Measurements from ENCODE around the gene PLA2G6.

The PLA2G6 gene

GRCh38 chr22:38181453-38182200 lies at the start of gene PLA2G6:
Gene PLA2G6 (minus strand): TSS chr22:38181830. CDS start chr22:38169426, 12,404 bp downstream.
- H3K4me3 ChIP-seq (ENCODE audit: low read length): peak within 1 kb of the TSS; percentile 87
- no peaks in the 10 kb centered on the region for H3K9me3 ChIP-seq (ENCODE audit: control insufficient read depth, low read length)
- peaks cover 38% of the 10 kb centered on the region for H3K4me1 ChIP-seq (ENCODE audit: control insufficient read depth, insufficient read depth, low read length)
- peak within 1 kb of the TSS; percentile 97 for H3K9ac ChIP-seq (ENCODE audit: low read length)
- H3K36me3 ChIP-seq (ENCODE audit: control insufficient read depth, insufficient read depth, low read length): no peaks in the 10 kb centered on the region
- H3K27me3 ChIP-seq (ENCODE audit: control insufficient read depth, insufficient read depth, low read length): no peaks in the 10 kb centered on the region

- H3K36me3 ChIP-seq (ENCODE audit: control insufficient read depth, insufficient read depth, low read length): peaks cover 7% of the 10 kb centered on the region
- peaks cover 61% of the 10 kb centered on the region for H3K4me1 ChIP-seq (ENCODE audit: control insufficient read depth, insufficient read depth, low read length)
- no peak overlapping the region for H3K9ac ChIP-seq (ENCODE audit: low read length)
- H3K27me3 ChIP-seq (ENCODE audit: control insufficient read depth, insufficient read depth, low read length): no peaks in the 10 kb centered on the region
- H3K9me3 ChIP-seq (ENCODE audit: control insufficient read depth, low read length): no peaks in the 10 kb centered on the region
- H3K4me3 ChIP-seq (ENCODE audit: low read length): no peak overlapping the region
Measured at GRCh38 chr22:38230916-38231315, 49.3 kb upstream of the PLA2G6 start.

- Histone ChIP-seq H3K36me3 (ENCODE audit: control insufficient read depth, insufficient read depth, low read length) (peaks cover 12% of the 10 kb centered on the region), H3K4me3 (ENCODE audit: low read length) (no peak overlapping the region), H3K4me1 (ENCODE audit: control insufficient read depth, insufficient read depth, low read length) (peaks cover 61% of the 10 kb centered on the region), H3K9ac (ENCODE audit: low read length) (no peak overlapping the region), H3K9me3 (ENCODE audit: control insufficient read depth, low read length) (no peaks in the 10 kb centered on the region), H3K27me3 (ENCODE audit: control insufficient read depth, insufficient read depth, low read length) (no peaks in the 10 kb centered on the region)
Measured at GRCh38 chr22:38230108-38230825, 48.6 kb upstream of the PLA2G6 start.

GRCh38 chr22:38228873-38229740 lies 47.5 kb upstream of the PLA2G6 start:
- Histone ChIP-seq H3K36me3 (ENCODE audit: control insufficient read depth, insufficient read depth, low read length) (peaks cover 9% of the 10 kb centered on the region), H3K9ac (ENCODE audit: low read length) (peak overlapping the region; percentile 72)

GRCh38 chr22:38228326-38228872 lies 46.8 kb upstream of the PLA2G6 start:
- no peak overlapping the region for H3K4me3 ChIP-seq (ENCODE audit: low read length)
- peaks cover 65% of the 10 kb centered on the region for H3K4me1 ChIP-seq (ENCODE audit: control insufficient read depth, insufficient read depth, low read length)
- no peaks in the 10 kb centered on the region for H3K9me3 ChIP-seq (ENCODE audit: control insufficient read depth, low read length)
- peak overlapping the region; percentile 72 for H3K9ac ChIP-seq (ENCODE audit: low read length)
- H3K27me3 ChIP-seq (ENCODE audit: control insufficient read depth, insufficient read depth, low read length): no peaks in the 10 kb centered on the region
- H3K36me3 ChIP-seq (ENCODE audit: control insufficient read depth, insufficient read depth, low read length): peaks cover 9% of the 10 kb centered on the region

More at GRCh38 chr22:38228873-38229740, 47.5 kb upstream of the PLA2G6 start:
- no peaks in the 10 kb centered on the region for H3K27me3 ChIP-seq (ENCODE audit: control insufficient read depth, insufficient read depth, low read length)
- H3K9me3 ChIP-seq (ENCODE audit: control insufficient read depth, low read length): no peaks in the 10 kb centered on the region
- H3K4me1 ChIP-seq (ENCODE audit: control insufficient read depth, insufficient read depth, low read length): peaks cover 61% of the 10 kb centered on the region
- no peak overlapping the region for H3K4me3 ChIP-seq (ENCODE audit: low read length)

GRCh38 chr22:38226853-38227649 lies 45.4 kb upstream of the PLA2G6 start:
- peaks cover 9% of the 10 kb centered on the region for H3K36me3 ChIP-seq (ENCODE audit: control insufficient read depth, insufficient read depth, low read length)
- H3K9ac ChIP-seq (ENCODE audit: low read length): peak overlapping the region; percentile 72
- no peaks in the 10 kb centered on the region for H3K9me3 ChIP-seq (ENCODE audit: control insufficient read depth, low read length)
- no peaks in the 10 kb centered on the region for H3K27me3 ChIP-seq (ENCODE audit: control insufficient read depth, insufficient read depth, low read length)
- H3K4me1 ChIP-seq (ENCODE audit: control insufficient read depth, insufficient read depth, low read length): peaks cover 73% of the 10 kb centered on the region
- H3K4me3 ChIP-seq (ENCODE audit: low read length): no peak overlapping the region

- no peaks in the 10 kb centered on the region for H3K9me3 ChIP-seq (ENCODE audit: control insufficient read depth, low read length)
- H3K27me3 ChIP-seq (ENCODE audit: control insufficient read depth, insufficient read depth, low read length): no peaks in the 10 kb centered on the region
- H3K4me3 ChIP-seq (ENCODE audit: low read length): no peak overlapping the region
- H3K4me1 ChIP-seq (ENCODE audit: control insufficient read depth, insufficient read depth, low read length): peaks cover 78% of the 10 kb centered on the region
- peak overlapping the region; percentile 16 for H3K9ac ChIP-seq (ENCODE audit: low read length)
- peaks cover 6% of the 10 kb centered on the region for H3K36me3 ChIP-seq (ENCODE audit: control insufficient read depth, insufficient read depth, low read length)
Measured at GRCh38 chr22:38223289-38223960, 41.8 kb upstream of the PLA2G6 start.

- peaks cover 6% of the 10 kb centered on the region for H3K36me3 ChIP-seq (ENCODE audit: control insufficient read depth, insufficient read depth, low read length)
- no peaks in the 10 kb centered on the region for H3K27me3 ChIP-seq (ENCODE audit: control insufficient read depth, insufficient read depth, low read length)
- H3K4me1 ChIP-seq (ENCODE audit: control insufficient read depth, insufficient read depth, low read length): peaks cover 78% of the 10 kb centered on the region
- H3K4me3 ChIP-seq (ENCODE audit: low read length): no peak overlapping the region
- H3K9ac ChIP-seq (ENCODE audit: low read length): peak overlapping the region; percentile 16
- no peaks in the 10 kb centered on the region for H3K9me3 ChIP-seq (ENCODE audit: control insufficient read depth, low read length)
Measured at GRCh38 chr22:38222797-38223119, 41.1 kb upstream of the PLA2G6 start.

GRCh38 chr22:38221908-38222796 lies 40.5 kb upstream of the PLA2G6 start:
- H3K36me3 ChIP-seq (ENCODE audit: control insufficient read depth, insufficient read depth, low read length): peaks cover 6% of the 10 kb centered on the region
- H3K9ac ChIP-seq (ENCODE audit: low read length): peak overlapping the region; percentile 16

GRCh38 chr22:38221407-38221806 lies 39.8 kb upstream of the PLA2G6 start:
- Histone ChIP-seq H3K9ac (ENCODE audit: low read length) (no peak overlapping the region), H3K4me1 (ENCODE audit: control insufficient read depth, insufficient read depth, low read length) (peaks cover 68% of the 10 kb centered on the region), H3K27me3 (ENCODE audit: control insufficient read depth, insufficient read depth, low read length) (no peaks in the 10 kb centered on the region), H3K36me3 (ENCODE audit: control insufficient read depth, insufficient read depth, low read length) (peaks cover 6% of the 10 kb centered on the region), H3K4me3 (ENCODE audit: low read length) (no peak overlapping the region), H3K9me3 (ENCODE audit: control insufficient read depth, low read length) (no peaks in the 10 kb centered on the region)

More at GRCh38 chr22:38221908-38222796, 40.5 kb upstream of the PLA2G6 start:
- Histone ChIP-seq H3K4me3 (ENCODE audit: low read length) (no peak overlapping the region), H3K4me1 (ENCODE audit: control insufficient read depth, insufficient read depth, low read length) (peaks cover 75% of the 10 kb centered on the region), H3K27me3 (ENCODE audit: control insufficient read depth, insufficient read depth, low read length) (no peaks in the 10 kb centered on the region), H3K9me3 (ENCODE audit: control insufficient read depth, low read length) (no peaks in the 10 kb centered on the region)

All from mucosa of stomach (tissue), 1 donor.